ENCODE results near the gene RPP30. TPM values are rescaled to one million over a fixed set of nuclear protein-coding genes. Genes with fewer than 3 reads are reported as not detected.

RPP30 gene
- total and polyA plus RNA-seq, 2 experiments from 2014 or later: 89.7 to 142 TPM

DNA sequence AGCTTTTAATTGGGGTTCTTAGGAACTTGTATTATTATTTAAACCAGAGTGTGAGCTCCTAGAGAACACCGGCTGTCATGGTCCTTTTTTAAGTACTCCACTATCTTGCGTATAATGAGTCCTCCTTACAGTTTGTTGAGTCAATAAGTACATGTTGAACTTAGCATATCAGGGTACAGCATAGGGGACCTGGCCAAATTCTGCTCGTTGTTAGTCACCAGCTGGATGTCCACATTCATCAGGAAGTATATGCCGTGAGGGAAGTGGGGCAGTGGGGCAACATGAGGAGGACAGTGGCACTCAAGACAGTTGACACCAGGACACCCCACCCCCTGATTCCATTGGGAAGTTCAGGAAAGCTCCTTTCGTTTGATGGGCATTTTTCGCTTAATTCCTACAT, 16.6 kb downstream of the RPP30 start:
- Histone ChIP-seq H3K9me2 (ENCODE audit: insufficient read depth) (no peaks in the 10 kb centered on the region), H2AFZ (no peak overlapping the region), H3K4me1 (ENCODE audit: insufficient read depth) (no peaks in the 10 kb centered on the region), H3K27ac (ENCODE audit: low read depth) (no peak overlapping the region), H3K36me3 (ENCODE audit: insufficient read depth) (peaks cover 31% of the 10 kb centered on the region), H3K4me3 (no peak overlapping the region), H4K20me1 (replicated peaks; ENCODE audit: insufficient read depth) (peaks cover 18% of the 10 kb centered on the region; the same call in 1 of the 2 replicates), H3K4me2 (no peak overlapping the region), H3F3A (replicated peaks; ENCODE audit: low read depth) (no peaks in the 10 kb centered on the region), H3K27me3 (ENCODE audit: insufficient read depth) (no peaks in the 10 kb centered on the region), H3K79me2 (replicated peaks; ENCODE audit: insufficient read depth) (no peaks in the 10 kb centered on the region)
- peaks cover 2% of the 10 kb centered on the region for H3K27me3 Mint-ChIP-seq (ENCODE audit: insufficient read depth, low read depth, poor library complexity)
- ATAC-seq: no peak
- H3K27ac Mint-ChIP-seq: no peak overlapping the region
- TF ChIP-seq, protein P1, sequence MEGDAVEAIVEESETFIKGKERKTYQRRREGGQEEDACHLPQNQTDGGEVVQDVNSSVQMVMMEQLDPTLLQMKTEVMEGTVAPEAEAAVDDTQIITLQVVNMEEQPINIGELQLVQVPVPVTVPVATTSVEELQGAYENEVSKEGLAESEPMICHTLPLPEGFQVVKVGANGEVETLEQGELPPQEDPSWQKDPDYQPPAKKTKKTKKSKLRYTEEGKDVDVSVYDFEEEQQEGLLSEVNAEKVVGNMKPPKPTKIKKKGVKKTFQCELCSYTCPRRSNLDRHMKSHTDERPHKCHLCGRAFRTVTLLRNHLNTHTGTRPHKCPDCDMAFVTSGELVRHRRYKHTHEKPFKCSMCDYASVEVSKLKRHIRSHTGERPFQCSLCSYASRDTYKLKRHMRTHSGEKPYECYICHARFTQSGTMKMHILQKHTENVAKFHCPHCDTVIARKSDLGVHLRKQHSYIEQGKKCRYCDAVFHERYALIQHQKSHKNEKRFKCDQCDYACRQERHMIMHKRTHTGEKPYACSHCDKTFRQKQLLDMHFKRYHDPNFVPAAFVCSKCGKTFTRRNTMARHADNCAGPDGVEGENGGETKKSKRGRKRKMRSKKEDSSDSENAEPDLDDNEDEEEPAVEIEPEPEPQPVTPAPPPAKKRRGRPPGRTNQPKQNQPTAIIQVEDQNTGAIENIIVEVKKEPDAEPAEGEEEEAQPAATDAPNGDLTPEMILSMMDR (conservative IDR thresholded peaks at IDR 0.05; ENCODE audit: low read depth in 2 of 2): no peak
- TF ChIP-seq CREB1 (CRISPR knock-in tag; IDR thresholded peaks at IDR 0.05; ENCODE audit: low read depth) (no peak), ZNF331 (CRISPR knock-in tag; IDR thresholded peaks at IDR 0.05; ENCODE audit: low read depth) (no peak), NANOG (IDR thresholded peaks at IDR 0.05; ENCODE audit: borderline replicate concordance) (no peak), EZH2phosphoT487 (IDR thresholded peaks at IDR 0.05; ENCODE audit: unreplicated experiment) (no peak), POLR2AphosphoS5 (IDR thresholded peaks at IDR 0.05; ENCODE audit: low read depth) (no peak), EZH2 (IDR thresholded peaks at IDR 0.05; ENCODE audit: low read depth, unreplicated experiment) (no peak), STAT1 (IDR thresholded peaks at IDR 0.05; ENCODE audit: unreplicated experiment) (no peak), JUNB (IDR thresholded peaks at IDR 0.05; ENCODE audit: unreplicated experiment) (no peak), REST (IDR thresholded peaks at IDR 0.05; ENCODE audit: unreplicated experiment) (no peak), ZNF114 (CRISPR knock-in tag; IDR thresholded peaks at IDR 0.05) (no peak)
- TF ChIP-seq, protein P2, sequence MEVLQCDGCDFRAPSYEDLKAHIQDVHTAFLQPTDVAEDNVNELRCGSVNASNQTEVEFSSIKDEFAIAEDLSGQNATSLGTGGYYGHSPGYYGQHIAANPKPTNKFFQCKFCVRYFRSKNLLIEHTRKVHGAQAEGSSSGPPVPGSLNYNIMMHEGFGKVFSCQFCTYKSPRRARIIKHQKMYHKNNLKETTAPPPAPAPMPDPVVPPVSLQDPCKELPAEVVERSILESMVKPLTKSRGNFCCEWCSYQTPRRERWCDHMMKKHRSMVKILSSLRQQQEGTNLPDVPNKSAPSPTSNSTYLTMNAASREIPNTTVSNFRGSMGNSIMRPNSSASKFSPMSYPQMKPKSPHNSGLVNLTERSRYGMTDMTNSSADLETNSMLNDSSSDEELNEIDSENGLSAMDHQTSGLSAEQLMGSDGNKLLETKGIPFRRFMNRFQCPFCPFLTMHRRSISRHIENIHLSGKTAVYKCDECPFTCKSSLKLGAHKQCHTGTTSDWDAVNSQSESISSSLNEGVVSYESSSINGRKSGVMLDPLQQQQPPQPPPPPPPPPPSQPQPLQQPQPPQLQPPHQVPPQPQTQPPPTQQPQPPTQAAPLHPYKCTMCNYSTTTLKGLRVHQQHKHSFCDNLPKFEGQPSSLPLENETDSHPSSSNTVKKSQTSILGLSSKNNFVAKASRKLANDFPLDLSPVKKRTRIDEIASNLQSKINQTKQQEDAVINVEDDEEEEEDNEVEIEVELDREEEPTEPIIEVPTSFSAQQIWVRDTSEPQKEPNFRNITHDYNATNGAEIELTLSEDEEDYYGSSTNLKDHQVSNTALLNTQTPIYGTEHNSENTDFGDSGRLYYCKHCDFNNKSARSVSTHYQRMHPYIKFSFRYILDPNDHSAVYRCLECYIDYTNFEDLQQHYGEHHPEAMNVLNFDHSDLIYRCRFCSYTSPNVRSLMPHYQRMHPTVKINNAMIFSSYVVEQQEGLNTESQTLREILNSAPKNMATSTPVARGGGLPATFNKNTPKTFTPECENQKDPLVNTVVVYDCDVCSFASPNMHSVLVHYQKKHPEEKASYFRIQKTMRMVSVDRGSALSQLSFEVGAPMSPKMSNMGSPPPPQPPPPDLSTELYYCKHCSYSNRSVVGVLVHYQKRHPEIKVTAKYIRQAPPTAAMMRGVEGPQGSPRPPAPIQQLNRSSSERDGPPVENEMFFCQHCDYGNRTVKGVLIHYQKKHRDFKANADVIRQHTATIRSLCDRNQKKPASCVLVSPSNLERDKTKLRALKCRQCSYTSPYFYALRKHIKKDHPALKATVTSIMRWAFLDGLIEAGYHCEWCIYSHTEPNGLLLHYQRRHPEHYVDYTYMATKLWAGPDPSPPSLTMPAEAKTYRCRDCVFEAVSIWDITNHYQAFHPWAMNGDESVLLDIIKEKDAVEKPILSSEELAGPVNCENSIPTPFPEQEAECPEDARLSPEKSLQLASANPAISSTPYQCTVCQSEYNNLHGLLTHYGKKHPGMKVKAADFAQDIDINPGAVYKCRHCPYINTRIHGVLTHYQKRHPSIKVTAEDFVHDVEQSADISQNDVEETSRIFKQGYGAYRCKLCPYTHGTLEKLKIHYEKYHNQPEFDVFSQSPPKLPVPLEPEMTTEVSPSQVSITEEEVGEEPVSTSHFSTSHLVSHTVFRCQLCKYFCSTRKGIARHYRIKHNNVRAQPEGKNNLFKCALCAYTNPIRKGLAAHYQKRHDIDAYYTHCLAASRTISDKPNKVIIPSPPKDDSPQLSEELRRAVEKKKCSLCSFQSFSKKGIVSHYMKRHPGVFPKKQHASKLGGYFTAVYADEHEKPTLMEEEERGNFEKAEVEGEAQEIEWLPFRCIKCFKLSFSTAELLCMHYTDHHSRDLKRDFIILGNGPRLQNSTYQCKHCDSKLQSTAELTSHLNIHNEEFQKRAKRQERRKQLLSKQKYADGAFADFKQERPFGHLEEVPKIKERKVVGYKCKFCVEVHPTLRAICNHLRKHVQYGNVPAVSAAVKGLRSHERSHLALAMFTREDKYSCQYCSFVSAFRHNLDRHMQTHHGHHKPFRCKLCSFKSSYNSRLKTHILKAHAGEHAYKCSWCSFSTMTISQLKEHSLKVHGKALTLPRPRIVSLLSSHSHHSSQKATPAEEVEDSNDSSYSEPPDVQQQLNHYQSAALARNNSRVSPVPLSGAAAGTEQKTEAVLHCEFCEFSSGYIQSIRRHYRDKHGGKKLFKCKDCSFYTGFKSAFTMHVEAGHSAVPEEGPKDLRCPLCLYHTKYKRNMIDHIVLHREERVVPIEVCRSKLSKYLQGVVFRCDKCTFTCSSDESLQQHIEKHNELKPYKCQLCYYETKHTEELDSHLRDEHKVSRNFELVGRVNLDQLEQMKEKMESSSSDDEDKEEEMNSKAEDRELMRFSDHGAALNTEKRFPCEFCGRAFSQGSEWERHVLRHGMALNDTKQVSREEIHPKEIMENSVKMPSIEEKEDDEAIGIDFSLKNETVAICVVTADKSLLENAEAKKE (CRISPR knock-in tag; IDR thresholded peaks at IDR 0.05): no peak
- TF ChIP-seq, protein P3, sequence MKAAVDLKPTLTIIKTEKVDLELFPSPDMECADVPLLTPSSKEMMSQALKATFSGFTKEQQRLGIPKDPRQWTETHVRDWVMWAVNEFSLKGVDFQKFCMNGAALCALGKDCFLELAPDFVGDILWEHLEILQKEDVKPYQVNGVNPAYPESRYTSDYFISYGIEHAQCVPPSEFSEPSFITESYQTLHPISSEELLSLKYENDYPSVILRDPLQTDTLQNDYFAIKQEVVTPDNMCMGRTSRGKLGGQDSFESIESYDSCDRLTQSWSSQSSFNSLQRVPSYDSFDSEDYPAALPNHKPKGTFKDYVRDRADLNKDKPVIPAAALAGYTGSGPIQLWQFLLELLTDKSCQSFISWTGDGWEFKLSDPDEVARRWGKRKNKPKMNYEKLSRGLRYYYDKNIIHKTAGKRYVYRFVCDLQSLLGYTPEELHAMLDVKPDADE (IDR thresholded peaks at IDR 0.05): no peak
- H3K4me1 Mint-ChIP-seq: peaks cover 2% of the 10 kb centered on the region; the same call in 1 of the 3 replicates
- peaks cover 54% of the 10 kb centered on the region for H3K36me3 Mint-ChIP-seq (ENCODE audit: low read depth)
- no peak for DNase-seq (ENCODE audit: low spot score)
- H3K4me3 Mint-ChIP-seq: no peak overlapping the region
- no peaks in the 10 kb centered on the region for H3K9me3 Mint-ChIP-seq

Measured in GM23338 (cell line).